COLO668 (cell line): ENCODE data around the gene HAUS7.
A peak's percentile ranks its signal among the peaks of the same experiment; 100 is the strongest.

ENCODE experiments used
- DNase-seq: peaks from one replicate; lab custom pipeline; 2025; ENCODE audit not compliant: unreplicated experiment; lab: John Stamatoyannopoulos, UW

Gene HAUS7

DNA sequence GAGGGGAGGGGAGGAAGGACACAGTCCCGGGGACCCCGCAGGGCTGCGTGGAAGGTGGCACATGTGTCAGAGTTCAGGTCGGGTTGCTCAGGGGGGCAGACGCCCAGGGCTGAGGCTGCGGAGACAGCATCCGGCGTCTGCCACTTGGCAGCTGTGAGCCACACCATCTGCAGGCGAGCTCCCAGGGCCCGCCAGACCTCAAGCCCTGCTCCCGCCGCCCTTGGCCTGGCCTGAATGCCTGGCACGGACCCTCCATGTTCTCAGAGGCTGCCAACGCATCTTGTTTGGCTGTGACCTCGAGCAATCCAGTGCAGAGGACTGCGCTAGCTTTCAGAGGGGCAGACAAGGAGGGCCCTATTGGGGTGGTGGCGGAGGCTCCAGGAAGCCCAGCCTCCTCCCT is 29.5 kb upstream of the HAUS7 start:
- DNase-seq, result no peak

DNA sequence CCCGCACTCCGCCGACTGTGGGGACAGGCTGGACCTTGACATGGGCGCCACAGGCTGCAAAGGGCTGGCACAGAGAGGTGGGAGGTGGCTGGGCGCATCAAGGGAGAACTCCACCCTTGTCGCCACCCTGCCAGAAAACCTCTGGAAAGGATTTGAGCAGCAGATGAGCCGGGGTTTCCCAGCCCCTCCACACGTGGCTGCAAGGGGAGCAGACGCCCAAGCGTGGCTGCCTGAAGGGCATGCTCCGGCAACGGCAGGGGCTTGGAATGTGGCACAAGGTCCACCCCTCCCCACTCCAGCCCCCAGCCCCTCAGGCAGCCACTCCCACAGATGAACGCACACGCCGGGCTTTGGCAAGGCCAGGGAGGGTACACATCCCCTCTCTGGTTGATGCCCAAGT is 29.0 kb upstream of the HAUS7 start:
- no peak for DNase-seq

DNA sequence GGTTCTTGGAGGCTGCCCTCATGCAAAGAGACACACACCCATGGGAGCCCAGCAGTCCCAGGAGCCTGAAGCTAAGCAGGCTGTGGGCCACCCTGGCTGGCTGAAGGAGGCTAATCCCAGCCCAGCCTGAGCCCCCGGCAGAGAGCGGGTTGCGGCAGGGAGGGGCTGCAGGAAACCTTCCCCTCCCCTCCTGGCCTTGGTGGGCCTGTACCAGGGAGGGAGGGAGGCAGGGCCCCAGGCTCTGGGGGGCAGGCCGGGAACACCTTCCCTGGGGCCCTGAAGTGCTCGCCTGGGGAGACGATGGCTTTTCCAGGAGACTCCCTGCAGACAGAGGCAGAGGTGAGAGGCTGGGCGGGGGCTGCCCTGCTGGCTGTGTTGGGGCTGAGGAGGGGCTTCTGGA is 28.1 kb upstream of the HAUS7 start:
- DNase-seq, result no peak

DNA sequence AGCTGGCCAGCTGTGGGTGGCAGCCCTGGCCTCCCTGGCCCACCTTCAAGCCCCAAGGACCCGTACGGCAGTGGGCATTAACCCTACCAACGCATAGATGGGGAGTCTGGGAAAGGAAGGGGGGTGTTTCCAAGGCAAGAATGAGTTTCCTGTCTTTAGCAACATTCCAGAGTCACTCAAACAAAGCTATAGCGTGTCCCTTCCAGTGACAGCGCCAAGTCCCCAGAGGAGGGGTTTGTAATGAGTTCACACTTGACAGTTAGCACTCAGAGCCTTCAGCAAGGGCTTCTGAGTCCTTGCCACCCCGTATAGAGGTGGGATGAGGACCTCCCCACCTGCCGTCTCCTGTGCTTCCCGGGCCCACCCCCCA is 26.2 kb upstream of the HAUS7 start:
- DNase-seq, result no peak

DNA sequence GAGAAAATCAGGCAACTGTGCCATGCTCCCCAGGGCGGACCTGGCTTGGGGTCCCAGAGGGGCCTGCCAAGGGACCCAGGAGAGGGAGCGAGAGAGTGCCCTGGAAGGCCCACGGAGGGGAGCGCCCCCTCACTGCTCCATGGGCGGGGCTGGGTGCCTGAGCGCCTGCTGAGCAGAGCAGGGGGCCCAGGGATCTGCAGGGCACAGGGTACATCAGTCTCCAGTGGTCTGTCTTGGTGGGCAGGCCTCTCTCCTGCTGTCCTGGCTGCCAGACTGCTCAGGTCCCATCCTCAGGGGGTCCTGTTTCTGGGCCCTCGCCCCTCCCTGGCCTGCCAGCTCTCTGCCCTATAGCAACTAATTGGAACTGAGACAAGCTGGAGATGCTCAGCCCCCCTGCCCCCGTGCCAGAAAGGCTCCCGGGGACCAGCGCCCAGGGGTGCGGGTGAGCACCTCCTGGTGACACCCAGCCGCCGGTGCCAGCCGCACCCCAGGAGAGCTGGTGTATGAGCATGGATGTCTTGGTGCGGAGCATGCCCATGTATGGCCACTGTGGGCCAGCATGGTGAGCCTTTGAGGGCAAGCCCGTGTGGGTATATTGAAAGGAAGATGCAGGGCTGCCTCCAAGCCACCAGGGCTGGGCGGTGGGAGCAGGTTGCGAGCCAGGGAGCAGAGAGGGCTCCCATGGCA is 25.7 kb upstream of the HAUS7 start:
- DNase-seq, result no peak

DNA sequence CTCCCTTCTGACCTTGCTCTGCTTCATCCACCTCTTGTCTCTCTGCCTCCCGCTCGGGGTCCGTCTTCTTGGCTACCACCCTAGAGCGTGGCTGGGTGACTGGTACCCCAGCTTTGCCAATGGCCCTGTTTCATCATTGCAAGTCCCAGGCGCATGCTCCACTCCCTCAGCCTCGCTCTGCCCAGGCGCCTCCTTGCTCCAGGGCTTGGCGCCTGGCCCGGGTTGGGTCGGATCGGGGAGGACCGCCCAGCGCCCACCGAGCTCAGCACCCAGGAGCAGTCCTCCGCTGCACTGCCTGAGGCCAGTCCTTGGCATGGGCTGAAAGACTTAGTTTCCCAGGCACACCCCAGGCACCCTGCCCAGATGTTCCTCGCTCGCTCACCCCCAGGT is 25.0 kb upstream of the HAUS7 start:
- no peak for DNase-seq

DNA sequence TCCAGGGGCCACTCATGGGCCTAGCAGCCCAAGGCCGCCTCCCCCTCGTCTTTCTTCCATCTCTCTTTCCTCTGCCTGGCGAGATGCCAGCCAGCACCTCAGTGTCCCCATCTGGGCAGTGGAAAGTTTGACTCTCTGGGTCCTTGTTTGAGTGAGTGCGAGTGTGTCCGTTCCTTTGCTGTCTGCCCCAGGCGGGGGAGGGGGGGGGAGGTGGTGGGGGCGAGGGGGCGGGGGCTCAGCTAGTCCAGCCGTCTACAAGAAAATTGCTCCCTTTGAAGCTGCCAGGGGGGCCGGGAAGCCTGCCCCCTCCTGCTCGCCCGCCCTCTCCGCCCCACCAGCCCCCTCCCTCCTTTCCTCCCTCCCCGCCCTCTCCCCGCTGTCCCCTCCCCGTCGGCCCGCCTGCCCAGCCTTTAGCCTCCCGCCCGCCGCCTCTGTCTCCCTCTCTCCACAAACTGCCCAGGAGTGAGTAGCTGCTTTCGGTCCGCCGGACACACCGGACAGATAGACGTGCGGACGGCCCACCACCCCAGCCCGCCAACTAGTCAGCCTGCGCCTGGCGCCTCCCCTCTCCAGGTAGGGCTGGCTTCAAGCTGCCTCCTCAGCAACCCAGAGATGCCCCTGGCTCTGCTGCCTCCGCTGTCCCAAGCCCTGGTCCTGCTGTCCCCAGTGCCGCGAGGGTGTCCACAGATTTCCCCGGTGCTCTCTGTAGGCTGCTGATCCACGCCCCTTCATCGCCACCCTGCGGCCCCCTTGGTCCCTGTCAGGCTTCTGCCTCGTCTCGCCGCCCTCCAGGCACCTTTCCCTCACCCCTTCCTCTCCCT is 24.4 kb upstream of the HAUS7 start, which contains the start of gene BGN:
BGN (plus strand) TSS at position 440 of the 821 bp plus-strand sequence. CDS start 9,652 bp downstream, outside the sequence.
- DNase-seq, result no peak

DNA sequence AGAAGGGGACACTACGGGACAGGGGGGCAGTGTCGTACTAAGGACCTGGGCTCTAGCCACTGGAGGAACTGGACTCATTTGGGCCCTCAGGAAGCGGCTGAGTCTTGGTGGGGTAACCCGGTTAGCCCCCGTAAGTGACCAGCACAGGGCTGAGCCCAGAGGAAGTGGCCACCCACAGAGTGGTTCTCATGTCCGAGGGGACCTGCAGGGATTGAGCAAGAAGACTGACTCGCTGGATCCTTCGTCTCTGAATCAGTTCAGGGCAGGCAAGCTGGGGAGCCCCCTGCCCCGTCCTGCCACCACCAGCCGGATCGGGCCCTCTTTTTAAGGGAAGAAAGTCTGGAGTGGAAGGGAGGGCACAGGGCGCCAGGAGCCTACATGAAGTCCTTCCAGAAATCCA is 23.7 kb upstream of the HAUS7 start:
- DNase-seq, result no peak

DNA sequence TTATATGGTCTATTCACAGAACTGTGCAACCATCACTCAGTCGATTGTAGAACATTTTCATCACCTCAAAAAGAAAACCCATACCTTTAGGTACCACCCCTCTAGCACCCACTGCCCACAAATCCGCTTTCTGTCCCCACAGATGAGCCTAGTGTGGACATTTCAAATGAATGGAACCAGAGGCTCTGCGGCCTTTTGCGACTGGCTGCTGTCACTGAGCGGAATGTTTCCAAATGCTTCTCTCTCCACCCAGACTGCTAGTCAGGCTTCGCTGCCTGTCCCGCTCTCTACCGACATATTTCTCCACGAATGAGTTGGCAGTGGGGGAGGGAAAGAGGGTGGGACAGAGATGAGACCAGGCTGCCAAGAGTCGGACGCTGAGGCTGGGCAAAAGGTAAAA is 22.7 kb upstream of the HAUS7 start:
- no peak for DNase-seq

DNA sequence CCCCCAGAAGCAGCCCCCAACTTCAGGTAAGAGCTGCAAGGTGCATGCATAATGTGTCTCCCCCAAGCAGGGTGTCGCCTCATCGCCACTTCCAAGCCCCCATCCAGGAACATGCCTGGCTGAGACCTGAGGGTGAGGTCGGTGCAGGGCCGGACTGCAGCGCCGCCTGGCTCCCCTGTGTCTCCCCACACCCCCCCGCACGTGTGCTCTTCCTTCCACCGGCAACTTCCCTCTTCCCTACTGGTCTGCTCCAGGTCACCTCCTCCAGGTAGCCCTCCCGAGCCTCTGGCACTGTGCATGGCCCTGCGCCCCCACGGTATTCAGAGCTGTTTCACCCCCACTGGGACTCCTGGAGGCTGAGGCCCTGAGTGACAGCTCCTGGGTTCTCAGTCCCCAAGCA is 22.2 kb upstream of the HAUS7 start:
- DNase-seq, result no peak

DNA sequence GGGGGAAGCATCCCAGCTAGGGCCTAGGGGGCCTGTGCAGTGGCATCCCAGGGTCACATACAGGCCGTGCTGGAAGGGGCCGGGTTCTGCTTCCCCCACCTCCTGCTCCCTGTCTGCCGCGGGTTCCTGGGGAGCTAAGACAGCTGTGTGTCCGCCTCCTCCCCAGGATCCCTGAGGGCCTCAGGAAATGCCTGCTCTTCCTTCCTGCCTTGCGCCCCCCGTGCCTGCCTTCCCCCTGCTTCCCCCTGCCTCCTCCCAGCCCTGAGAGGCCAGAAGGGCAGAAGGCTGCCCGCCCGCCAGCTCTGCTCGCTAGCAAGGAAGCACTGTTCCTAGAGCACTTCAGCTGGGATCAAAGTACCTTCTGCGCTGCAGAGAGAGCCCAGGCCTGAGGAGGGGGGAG is 21.5 kb upstream of the HAUS7 start:
- DNase-seq, result no peak

DNA sequence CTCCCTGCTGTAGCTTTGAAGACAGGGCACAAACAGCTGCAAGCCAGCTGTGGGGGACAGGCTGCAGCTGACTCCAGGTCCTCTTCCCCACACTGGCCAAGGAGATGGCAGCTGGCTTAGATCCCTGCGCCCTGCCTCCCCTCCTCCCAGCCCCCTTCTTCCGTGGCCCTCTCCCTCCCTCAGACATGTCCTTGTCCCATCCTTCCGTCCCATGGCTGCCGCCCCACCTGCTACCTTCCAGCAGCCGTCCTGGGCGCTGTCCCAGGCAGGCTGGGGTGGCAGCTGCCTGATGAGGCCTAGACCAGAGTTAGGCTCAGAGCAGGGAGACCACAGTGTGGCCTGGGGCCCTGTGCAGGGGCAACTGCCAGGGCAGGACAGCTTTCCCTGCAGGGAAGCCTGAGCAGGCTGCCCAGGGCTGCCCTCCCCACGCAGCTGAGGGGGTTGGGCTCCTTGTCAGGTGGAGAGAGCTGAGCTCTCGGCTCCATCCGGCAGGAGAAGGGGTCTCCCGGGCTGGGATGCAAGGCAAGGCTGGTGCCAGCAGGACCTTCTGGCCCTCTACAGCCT is 21.1 kb upstream of the HAUS7 start:
- DNase-seq, result no peak

DNA sequence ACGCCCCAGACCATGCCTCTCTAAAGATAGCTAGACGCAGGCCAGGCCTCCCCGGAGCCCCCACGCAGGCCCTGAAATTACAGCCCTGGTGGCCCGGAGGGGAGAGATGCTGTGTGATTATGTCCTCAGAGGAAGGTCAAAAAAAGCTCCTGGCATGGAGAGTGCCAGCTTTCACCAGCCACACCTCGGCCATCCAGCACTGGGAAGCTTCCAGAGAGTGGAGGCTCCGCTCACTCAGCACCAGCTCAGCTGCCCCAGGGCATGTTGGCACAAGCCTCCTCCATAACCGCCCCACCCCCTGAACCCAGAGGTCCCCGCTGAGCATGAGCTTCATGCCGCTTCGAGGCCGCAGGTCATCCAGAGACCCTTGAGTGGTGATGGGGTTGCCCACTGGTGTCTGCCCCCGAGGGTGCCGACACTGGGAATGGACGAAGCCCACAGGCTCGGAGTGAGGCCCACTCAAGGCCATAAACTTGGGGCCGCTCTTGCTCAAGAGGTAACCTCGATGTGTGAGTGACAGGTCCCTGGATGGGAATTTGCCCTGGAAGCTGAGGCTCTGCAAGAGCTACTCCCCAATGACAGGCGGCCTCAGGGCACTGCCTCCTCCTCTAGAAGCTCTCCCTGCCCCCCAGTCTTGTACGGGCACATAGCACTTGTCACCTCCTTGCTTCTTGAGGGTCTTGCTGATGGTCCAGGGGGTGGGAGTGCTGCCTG is 20.0 kb upstream of the HAUS7 start:
- no peak for DNase-seq

DNA sequence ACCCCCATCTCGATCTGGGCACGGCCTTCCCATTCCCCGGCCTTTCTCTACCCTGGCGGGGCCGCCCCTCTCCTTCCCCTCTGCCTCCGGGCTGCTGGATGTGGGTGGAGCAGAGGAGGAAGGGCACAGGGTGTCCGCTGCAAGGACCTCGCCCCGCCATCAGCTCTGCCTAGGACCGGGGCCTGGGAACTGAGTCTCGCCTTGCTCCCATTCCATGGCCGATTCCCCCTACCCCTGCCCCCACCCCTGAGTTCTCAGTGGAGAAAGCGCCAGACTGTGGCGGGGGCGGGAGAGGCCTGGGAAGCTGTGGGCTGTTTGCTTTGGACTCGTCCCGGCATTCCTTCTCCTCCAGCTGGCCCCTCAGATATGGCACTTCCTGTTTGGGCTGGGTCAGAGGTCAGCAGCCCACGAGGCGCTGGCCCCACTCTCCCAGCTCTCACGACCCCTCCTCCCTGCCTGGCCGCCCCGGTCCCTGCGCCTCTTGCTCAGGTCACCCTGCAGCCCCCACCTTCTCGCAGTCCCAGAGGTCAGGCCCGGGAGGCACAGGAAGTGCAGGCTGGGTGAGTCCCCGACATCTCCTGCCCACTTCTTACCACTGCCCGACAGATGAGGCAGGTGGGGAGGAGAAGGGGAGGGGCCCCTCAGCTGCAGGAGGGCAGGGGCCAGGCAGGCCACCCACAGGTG is 18.0 kb upstream of the HAUS7 start:
- DNase-seq, result no peak

DNA sequence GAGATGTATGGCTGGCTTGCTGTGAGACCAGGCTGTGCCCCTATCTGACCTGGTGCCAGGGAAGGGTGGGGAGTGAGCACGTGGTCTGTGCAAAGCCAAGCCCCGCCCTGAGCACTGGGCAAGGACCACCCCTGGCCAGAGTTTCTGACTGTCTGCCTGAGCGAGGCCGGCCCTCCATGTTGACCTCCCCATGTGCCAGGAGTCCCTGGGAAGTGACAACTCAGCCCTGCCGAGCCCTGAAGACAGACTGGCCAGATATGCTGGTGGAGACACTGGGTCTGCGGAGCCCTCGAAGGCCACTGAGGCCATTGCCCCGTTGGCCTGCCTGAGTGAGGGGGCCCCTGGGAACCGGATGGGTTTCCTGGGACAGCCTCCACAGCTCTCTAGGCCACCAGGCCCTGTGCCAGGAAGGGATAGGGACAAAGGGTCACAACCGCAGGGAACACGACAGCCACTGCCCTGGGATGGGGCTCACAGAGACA is 17.3 kb upstream of the HAUS7 start:
- no peak for DNase-seq

DNA sequence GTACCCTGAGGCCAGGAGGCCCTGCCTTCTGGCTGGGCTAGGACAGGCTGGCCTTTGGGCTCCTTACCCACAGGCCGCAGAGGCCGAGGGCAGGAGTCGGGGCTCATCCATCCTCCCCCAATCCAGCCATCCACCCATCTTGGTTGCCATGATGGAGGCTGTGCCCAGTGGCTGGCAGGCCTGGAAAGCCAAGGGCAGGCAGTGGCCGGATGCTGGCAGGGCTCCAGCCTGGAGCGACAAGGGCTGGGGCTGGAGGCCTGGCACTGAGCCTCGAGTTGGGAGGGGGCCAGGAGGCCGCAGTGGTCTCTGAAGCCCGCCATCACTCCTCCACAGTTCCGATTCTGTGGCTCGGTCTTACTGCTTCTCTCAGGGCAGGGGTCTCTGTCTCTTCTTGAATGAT is 15.8 kb upstream of the HAUS7 start:
- no peak for DNase-seq

DNA sequence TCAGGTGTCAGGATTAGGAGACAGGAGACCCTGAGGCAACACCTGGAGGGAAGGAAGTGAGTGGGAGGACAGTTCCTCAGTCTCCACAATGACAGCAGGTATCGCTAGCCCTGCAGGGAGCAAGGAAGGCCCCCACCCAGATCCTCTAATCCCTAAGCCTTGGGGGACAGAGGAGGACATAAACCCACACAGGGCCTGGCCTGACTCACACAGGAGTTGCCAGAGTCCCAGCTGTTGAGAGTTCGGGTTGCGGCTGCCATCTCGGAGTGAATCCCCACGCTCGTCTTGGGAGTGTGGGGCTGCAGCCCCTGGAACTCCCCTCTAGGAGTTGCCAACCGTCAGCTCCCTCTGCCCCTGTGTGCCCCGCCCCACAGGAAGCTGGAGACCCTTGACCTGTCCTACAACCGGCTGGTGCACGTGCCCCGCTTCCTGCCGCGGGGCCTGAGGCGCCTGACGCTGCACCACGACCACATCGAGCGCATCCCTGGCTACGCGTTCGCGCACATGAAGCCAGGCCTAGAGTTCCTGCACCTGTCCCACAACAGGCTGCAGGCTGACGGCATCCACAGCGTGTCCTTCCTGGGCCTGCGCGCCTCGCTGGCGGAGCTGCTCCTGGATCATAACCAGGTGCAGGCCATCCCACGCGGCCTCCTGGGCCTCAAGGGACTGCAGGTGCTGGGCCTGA is 15.2 kb upstream of the HAUS7 start:
- peak; percentile 21 for DNase-seq

DNA sequence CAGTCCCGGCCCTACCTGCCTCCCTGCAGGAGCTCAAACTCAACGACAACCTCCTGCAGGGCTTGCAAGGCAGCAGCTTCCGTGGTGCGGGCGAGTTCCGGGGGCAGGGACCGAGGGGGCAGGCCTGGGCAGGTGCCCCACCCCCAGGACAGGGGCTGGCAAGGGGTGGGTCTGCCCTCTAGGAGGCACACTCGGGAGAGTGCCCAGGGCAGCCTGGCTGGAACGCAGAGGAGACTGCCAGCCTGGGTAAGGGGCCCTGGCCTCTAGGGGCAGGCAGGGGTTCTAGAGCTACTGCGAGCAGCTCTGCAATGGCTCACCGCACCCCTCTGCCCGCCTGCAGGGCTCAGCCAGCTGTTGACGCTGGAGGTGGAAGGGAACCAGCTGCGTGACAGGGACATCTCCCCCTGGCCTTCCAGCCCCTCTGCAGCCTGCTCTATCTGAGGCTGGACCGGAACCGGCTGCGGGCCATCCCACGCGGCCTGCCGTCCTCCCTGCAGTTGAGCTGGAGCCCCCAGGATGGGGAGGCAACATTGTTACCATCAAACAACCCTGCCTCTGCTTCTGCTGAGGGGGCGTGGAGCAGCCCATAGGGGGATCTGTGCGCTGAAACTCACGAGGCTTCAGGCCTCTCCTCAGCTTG is 12.1 kb upstream of the HAUS7 start:
- no peak for DNase-seq

DNA sequence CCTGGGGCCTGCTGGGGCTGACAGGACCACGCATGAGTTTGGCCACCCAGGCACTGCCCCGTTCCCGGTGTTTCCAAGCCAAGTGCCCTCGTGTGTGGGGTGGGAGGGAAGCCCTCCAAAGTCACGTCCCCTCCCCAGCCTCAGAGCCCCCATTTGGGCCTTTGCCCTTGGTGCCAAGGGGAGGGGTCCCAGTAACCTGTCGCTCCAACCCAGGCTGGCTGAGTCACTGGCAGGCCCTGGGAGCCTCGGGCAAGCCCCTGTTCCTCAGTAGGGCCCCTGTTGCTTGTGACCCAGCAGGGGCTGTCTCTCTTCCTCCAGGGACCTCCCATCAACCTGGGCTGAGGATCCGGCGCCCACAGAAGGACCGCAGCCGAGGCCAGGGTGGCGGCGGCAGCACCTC is 10.7 kb upstream of the HAUS7 start:
- no peak for DNase-seq

DNA sequence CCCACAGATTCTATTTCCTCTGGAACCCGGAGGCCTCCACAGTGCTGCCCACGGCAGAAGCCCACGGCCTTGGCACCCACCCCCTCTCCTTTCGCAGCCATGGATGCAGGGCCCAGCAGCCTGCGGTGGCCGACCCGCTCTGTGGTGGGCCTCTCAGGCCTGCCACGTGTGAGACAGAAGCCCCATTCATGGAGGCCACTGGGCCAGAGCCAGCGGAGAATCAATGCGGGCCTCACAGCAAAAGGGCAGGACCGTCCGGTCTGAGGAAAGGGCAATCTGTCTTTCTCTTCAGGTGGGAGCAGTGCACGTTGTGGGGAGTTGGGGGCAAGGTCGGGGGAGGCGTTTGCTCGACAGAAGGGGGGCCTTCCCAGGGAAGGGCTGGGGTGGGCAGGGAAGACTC is 8.4 kb upstream of the HAUS7 start:
- no peak for DNase-seq
